HCEC 1CT (cell line): ENCODE data around the gene CUL4A.

Experiments used
- DNase-seq: peaks from one replicate; pipeline ENCODE4 v3.0.0-alpha.2; 2017

CUL4A gene

GRCh38 chr13:113208421-113209335, 735 bp upstream of the CUL4A start, which contains the start of gene PCID2:
Gene PCID2, minus strand, starts transcription at chr13:113208669. Its CDS starts 35 bp downstream, at chr13:113208634.
- peak; percentile 86 for DNase-seq

GRCh38 chr13:113209759-113210421, 477 bp downstream of the CUL4A start:
- DNase-seq, result peak; percentile 58

- DNase-seq, result no peak
Measured at GRCh38 chr13:113210833-113211232, 1.4 kb downstream of the CUL4A start.

- DNase-seq, result no peak
Measured at GRCh38 chr13:113211774-113212173, 2.4 kb downstream of the CUL4A start.

- peak; percentile 66 for DNase-seq
Measured at GRCh38 chr13:113216254-113217048, 7.0 kb downstream of the CUL4A start.

GRCh38 chr13:113218586-113218985, 9.2 kb downstream of the CUL4A start:
- DNase-seq, result no peak

GRCh38 chr13:113219256-113219940, 10.0 kb downstream of the CUL4A start:
- no peak for DNase-seq

- no peak for DNase-seq
Measured at GRCh38 chr13:113220141-113220598, 10.8 kb downstream of the CUL4A start.

- DNase-seq, result no peak
Measured at GRCh38 chr13:113220877-113221276, 11.5 kb downstream of the CUL4A start.

GRCh38 chr13:113223070-113223469, 13.7 kb downstream of the CUL4A start:
- no peak for DNase-seq

GRCh38 chr13:113224486-113224885, 15.1 kb downstream of the CUL4A start:
- DNase-seq, result no peak

- no peak for DNase-seq
Measured at GRCh38 chr13:113225515-113225914, 16.1 kb downstream of the CUL4A start.

- no peak for DNase-seq
Measured at GRCh38 chr13:113226873-113227450, 17.5 kb downstream of the CUL4A start.

- DNase-seq, result no peak
Measured at GRCh38 chr13:113229161-113229560, 19.7 kb downstream of the CUL4A start.

GRCh38 chr13:113229791-113230190, 20.4 kb downstream of the CUL4A start:
- DNase-seq, result no peak

- DNase-seq, result no peak
Measured at GRCh38 chr13:113231306-113232207, 22.1 kb downstream of the CUL4A start.

GRCh38 chr13:113232208-113233003, 23.0 kb downstream of the CUL4A start:
- DNase-seq, result no peak

GRCh38 chr13:113233101-113233500, 23.7 kb downstream of the CUL4A start:
- DNase-seq, result no peak

GRCh38 chr13:113238536-113238935, 29.1 kb downstream of the CUL4A start:
- no peak for DNase-seq

- DNase-seq, result no peak
Measured at GRCh38 chr13:113239357-113239756, 29.9 kb downstream of the CUL4A start.
